NCI-H510A (cell line): Measurements from ENCODE around the gene TMCC3.

ENCODE experiments used
- DNase-seq: peaks from one replicate; lab custom pipeline; 2025; lab: John Stamatoyannopoulos, UW

Gene TMCC3

GRCh38 chr12:94531196-94531720 is 119.1 kb downstream of the TMCC3 start:
- no peak for DNase-seq

DNA sequence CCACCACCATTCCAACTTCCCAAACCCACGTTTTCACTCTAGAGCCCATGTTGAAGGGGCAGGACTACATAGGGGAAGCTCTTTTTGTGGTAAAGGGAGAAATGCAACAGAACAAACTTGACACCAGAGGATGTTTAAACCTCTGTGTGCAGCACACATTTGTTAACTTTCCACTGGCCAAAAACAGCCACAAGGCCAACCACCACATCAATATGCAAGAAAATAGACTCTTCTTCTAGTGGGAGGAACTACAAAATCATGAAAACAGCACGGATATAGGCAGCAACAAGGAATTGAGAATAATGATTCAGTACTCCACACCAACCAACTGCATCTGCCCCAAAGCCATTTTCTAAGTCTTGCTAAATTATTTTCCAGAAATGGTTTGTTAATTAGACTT is 124.4 kb downstream of the TMCC3 start:
- no peak for DNase-seq
